HG03342 (cell line): ENCODE measurements around the gene LDHB.
"Not testable (repeated sequence)": the region's sequence is repeated elsewhere in the genome, so short reads cannot be mapped to it uniquely, and the experiment has no call there.

ENCODE experiments used
- ATAC-seq: cut with Tn5 transposase; IDR thresholded peaks from one replicate; pipeline ENCODE4 v1.9.1; 2021; ENCODE audit warnings: mild to moderate bottlenecking, moderate library complexity; ENCODE audit not compliant: unreplicated experiment

Gene LDHB

DNA sequence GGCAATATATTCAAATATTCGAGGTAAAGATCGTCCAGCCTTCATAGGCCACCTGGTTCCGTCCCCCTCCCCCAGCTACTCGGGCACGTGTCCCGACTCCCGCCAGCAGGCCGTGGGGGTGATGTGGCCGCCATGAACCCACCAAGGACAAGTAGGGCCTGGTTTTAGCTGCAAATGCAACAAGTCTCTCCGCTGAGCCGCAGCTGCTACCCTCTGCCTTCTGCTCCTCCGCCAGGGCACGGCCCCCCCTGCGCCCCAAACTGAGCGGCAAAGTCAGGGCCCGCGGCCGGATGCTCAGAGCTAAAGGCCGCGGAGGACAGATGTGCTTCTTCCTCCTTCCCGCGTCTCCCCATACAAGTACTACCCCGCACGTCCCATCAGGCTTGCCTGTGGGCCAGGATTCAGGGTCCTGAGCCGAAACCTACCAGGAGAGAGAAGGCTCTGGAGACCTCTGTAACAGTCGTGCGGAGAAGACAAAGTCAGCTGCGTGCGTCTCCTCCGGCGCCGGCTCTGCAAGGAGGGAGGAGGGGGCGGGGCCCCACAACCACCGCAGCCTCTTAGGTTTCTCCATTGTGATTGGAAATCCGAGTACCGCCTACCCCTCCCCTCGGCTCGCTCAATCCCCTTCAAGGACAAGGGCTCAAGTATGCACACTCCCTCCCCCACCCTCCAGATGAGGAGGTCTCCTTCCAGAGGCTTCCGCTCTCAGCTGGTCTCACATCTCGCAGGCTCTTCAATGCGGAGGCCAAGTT lies at the start of gene LDHB:
Gene LDHB, minus strand, starts transcription at position 517 of the 752 bp plus-strand sequence. CDS start 3,171 bp downstream, outside the sequence.
- peak; percentile 96 for ATAC-seq

DNA sequence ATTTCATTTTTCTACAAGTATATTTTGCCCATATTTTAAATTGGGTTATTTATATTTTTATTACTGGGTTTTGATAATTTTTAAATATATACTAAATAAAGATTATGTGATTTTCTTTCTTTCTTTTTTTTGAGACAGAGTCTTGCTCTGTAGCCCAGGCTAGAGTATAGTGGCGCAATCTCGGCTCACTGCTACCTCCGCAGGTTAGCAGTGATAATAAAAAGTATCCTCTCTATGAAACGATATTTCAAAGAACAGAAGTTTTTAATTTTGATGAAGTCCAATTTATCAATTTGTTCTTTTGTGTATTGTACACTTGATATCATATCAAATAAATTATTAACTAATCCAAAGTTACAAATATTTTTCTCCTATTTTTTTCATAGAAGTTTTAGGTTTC lies 47.2 kb upstream of the LDHB start:
- no peak for ATAC-seq

DNA sequence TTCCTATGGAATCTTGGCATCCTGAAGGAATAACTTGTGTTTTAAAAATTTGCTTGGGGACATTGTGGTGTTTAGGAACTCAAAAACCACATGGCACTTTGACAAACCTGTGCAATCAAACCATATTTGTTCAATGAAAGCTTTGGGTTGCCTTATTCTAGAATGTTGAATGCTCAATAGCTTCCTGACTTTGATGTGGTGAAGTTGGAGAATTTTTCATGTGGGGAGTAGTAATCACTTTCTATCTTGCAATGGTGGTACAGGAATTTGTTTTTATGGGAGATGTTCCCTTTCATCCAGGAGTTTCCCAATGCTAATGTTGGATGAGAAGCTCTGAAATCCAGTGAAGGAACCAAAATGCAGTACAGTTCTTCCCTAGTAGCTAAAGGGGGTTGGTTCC lies 42.2 kb upstream of the LDHB start:
- no peak for ATAC-seq

DNA sequence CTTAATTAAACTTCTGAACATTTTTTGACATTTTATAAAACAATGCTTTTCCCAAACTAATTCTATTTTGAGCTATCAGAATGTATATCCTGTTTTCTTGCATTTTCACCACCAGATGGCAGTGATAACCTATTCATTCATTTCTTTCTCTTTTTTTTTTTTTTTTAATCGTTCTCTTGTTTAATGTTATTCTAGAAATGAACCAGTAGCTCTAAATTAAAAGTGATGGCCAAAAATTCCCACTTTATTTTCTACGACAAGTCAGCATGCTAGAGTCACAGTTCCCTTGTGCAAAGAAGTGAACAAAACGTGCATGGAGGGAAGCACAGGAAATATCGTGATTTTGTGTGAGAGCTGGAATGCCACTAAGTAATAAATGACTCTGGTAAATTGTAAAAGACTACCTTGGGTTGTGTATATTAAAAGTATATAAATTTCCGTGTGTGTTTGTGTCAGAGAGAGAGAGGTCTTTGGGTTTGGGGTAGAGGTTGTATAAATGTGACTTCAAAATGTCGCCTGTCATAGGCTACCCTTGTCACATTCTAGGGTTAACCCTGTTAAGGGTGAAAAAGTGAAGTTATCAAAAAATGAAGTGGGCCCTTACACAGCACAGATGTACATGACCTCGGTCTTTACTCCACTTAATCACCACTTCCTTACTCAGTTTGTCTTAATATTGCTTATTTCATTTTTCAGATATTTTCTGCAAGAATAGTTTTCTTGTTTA lies 40.4 kb upstream of the LDHB start:
- ATAC-seq, result no peak

DNA sequence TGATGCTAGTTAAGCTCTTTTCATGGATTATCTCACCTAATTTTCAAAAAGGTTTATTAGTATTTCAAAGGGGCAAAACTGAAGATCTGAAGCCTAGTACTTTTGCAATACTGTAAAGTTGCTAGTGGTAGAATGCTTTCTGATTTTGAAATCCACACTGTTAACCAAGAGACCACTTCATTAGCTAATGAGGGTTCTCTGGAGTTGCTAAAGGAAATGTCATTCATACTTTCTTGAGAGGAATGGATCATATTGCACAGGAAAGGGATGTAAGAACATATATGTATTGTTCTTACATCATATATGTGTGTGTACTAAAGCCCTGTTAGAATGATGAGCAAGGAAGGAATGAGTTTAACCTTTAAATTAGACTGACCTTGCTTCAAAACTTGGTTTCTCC lies 39.0 kb upstream of the LDHB start:
- ATAC-seq, result no peak

DNA sequence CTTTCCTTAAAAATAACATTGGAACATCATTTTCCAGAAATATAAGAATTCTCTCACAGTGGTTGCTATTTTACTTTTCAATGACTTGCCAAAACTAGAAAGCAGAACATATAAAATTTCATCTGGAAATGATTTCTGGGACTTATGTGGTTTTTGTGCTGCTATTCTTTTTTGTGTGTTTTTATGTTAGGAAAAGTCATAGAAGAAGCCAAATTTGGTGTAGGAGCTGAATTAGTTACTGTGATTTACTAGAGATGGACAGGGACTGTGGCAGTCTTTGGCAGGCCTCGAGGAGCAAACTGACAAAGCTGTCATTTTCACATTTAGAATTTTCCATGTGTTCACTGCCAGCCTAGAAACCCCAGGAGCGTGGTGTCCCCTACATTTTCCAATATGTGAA lies 38.3 kb upstream of the LDHB start:
- ATAC-seq, result no peak

DNA sequence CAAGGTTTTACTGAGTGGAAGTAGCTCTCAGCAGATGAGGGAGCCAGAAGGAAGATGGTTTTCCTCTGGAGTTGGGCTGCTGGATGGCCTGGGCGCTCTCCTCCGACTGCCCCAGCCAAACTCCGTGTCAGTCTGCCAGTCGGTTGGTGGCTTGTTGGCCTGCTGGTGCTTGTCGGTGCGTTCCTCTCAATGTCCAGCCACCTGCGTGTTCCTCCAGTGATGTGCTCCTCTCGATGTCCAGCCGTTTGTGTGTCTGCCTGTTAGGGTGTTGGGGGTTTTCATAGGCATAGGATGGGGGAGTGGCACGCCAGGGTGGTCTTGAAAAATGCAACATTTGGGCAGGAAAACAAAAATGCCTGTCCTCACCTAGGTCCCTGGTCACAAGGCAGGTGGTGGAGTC lies 37.0 kb upstream of the LDHB start:
- no peak for ATAC-seq

DNA sequence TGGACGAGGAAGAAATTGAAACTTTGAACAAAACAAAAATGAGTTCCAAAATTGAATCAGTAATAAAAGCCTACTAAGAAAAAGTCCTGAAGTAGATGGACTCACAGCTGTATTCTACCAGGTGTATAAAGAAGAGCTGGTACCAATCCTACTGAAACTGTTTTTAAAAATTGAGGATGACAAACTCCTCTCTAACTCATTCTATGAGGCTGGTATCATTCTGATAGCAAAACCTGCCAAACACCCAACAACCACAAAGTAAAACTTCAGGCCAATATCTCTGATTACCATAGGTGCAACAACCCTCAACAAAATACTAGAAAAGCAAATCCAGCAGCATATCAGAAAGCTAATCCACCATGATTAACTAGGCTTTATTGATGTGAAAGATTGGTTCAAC lies 33.9 kb upstream of the LDHB start:
- ATAC-seq, result no peak

DNA sequence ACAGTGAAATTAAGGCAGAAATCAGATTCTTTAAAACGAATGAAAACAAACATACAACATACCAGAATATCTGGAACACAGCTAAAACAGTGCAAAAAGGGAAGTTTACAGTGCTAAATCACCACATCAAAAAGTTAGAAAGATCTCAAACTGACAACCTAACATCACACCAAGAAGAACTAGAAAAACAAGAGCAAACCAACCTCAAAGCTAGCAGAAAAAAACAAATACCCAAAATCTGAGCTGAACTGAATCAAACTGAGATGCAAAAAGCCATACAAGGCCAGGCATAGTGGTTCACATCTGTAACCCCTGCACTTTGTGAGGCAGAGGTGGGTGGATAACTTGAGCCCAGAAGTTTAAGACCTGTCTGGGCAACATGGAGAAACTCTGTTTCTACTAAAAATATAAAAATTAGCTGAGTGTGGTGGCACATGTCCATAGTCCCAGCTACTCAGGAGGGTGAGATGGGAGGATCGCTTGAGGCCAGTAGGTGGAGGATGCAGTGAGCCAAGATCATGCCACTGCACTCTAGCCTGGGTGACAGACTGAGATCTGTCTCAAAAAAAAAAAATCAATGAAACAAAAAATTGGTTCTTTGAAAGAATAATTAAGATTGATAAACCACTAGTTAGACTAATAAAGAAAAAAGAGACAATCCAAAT lies 33.2 kb upstream of the LDHB start:
- no peak for ATAC-seq

DNA sequence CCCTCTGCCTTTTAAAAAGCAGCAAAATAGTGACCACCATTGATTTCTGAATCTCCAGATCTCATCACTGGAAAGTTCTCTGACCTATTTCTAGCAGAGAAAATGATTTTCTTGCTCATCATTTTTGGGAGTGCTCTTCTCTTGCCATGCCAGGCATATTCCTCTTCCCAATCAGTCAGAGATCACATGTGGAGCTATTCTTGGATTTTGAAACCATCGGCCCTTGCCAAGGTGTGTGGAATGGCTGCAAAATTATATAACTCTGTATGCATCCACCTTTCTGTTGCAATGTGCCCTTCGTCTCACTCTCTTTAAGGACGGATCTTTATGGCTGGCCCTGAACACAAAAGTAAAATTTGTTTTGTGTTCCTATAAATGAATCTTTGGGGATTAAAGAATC lies 25.5 kb upstream of the LDHB start:
- no peak for ATAC-seq

DNA sequence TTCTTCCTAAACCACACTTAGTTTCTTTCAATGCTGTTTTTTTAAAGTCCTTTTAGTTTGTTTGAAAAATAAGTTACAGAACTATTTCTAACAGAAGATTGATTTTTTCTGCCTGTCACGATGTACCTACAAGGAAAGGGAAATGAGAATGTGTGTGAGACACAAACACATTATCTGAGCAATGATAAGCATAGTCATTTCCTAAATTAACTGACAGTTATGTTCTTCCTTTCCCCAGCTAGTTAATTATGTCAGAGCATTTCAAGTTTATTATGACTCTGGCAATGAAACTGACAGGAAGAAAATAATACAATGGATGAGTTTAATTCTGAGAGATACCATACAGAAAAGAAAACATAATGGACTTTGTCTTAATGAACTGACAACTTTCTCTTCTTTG lies 21.3 kb upstream of the LDHB start:
- no peak for ATAC-seq

DNA sequence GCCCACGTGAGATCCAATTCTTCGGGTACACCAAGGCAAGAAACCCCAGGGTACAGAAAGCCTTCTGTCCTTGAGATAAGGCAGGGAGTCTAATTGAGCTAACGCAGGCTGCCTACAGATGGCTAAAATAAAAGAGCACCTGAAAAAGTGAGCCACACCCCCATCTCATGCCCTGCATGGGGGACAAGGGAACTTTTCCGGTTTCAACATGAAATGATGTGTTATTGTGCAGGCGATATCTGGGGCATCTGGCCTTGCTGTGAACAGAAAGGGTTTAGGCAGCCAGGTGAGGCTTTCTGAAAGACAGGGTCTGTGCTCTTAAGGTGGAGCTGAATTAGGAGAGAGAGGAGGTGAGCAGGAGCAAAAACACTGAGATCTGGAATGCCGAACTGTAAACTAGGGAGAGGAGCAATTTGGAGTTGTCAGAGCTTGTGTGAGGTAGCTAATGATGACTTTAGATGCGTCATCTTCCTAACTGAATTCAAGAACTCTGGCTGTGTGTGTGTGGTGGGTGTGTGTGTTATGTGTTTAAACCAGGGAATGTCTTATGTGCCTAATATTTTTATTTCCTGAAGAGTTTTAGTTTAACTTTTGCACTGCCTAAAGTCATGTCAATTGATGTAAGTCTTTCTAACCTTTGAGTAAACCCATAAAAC lies 20.1 kb upstream of the LDHB start:
- no peak for ATAC-seq

DNA sequence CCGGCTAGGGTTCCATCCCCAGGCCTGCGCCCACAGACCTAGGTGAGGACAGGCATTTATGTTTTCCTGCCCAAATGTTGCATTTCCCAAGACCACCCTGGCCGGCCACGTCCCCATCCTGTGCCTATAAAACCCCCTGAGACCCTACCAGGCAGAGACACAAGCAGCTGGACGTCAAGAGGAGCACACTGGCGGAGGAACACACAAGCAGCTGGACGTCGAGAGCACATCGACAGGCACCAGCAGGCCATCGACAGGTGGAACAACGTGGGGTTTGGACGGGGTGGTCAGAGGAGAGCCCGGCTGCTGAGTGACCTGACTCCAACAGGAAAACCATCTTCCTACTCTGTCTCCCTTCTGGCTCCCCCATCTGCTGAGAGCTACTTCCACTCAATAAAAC lies 19.6 kb upstream of the LDHB start:
- no peak for ATAC-seq

DNA sequence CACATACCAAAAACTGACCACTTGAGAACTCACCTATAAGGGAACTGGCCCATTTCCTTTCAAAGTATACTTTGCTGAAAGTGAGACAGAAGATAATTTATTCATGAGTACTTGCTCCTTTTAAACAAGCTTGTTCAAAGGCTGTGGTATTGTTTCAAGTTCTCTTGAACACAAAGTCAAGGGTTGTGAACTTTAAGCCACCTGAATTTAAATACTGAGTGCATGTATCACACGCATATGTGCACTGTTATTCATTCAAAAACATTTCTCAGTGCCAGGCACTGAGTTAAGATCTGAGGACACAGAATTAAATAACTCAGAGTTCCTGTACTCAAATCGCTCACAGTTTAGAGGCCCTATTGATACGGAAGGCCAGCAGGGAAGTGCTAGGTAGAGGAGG lies 19.1 kb upstream of the LDHB start:
- ATAC-seq, result no peak

DNA sequence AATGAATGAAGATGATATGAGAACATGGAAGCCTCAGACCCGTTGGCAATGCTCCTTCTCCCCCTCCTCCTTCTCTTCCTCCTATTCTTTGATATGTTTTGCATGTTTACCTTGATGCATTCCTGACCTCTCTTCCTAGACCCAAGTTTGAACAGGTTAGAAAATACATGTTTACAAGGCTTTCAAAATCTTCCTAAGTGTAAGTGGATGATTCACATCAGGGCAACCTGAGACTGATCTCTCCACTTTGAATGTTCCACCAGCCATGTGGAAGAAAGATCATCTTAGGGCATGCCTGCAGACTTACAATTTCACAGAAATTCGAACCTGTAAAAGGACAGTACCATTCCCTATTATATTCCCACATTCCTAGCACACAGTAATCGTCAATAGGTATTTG lies 18.0 kb upstream of the LDHB start:
- ATAC-seq, result no peak

DNA sequence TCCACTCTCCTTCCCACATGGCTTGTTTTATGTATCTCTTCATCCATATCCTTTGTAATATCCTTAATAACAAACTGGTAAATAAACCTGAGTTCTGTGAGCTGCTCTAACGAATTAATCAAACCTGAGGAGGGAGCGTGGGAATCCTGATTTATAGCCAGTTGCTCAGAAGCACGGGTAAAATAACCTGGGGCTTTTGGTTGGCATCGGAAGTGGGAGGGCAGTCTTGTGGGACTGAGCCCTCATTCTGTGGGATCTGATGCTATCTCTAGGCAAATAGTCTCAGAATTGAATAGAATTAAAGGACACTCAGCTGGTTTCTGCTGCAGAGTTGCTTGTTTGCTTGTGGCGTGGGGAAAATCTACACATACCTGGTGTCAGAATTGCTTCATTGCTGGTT lies 17.5 kb upstream of the LDHB start:
- no peak for ATAC-seq

DNA sequence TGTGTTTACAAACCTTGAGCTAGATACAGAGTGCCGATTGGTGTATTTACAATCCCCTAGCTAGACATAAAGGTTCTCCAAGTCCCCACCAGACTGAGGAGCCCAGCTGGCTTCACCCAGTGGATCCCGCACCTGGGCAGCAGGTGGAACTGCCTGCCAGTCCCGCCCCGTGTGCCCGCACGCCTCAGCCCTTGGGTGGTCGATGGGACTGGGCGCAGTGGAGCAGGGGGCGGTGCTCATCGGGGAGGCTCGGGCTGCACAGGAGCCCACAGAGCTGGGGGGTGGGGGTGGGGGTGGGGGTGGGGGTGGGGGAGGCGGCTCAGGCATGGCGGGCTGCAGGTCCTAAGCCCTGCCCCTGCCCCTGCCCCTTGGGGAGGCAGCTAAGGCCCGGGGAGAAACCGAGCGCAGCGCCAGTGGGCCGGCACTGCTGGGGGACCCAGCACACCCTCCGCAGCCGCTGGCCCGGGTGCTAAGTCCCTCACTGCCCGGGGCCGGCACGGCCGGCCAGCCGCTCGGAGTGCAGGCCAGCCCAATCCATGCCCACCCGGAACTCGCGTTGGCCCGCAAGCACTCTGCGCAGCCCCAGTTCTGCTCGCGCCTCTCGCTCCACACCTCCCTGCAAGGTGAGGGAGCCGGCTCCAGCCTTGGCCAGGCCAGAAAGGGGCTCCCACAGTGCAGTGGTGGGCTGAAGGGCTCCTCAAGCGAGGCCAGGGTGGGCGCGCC lies 16.3 kb upstream of the LDHB start:
- ATAC-seq, result not testable (repeated sequence)

DNA sequence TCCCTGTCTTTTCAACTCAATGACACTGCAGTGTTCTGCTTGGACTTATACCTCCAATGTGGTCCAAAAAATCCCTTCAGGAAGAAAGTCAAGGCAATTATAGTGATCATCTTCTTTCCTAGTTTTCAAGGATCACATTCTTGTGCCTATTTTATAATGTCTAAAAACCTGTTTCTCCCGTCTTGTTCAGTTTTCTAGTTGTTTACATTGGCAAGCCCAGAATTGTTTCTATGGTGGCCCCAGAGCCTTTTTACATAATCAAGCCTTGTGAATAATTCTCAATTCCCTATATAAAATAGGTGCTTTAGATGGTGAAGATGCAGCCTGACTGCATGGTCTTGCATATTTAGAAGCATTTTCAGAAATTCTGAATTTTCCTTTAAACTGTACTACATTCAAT lies 14.5 kb upstream of the LDHB start:
- ATAC-seq, result no peak

DNA sequence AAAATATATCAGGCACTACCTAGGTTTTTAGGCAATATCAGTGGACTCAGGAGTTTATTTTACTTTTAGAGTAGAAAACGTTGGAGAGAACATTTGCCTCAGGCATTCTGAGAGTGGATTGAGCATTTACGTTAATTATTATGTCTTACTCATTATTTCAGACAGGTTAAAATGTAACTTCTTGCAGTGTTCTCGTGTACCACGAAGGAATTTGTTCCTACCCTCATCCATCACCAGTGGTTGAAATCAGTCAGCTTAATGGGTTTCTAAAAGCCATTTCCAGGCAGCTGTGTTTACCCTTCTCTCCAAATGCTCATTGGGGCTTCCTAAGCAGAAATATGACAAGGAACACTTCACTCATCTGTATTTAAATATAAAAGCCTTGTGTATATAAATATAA lies 9.1 kb upstream of the LDHB start:
- ATAC-seq, result no peak

DNA sequence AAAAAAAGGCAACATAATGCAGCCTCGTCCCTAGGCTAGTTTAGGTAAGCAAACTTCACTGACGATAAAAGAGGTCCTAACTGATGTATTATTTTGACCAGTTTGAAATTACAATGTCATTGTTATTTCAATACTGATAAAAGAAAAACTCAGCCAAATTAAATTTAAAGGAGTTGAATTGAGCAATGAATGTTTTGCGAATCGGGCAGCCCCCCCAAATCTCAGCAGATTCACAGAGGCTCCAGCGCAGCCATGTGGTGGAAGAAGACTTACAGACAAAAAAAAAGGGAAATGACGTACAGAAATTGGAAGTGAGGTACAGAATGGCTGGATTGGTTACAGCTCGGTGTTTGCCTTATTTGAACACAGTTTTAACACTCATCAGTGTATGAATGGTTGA lies 8.2 kb upstream of the LDHB start:
- no peak for ATAC-seq
